Tibial artery (tissue), 4 donors: ENCODE measurements around the gene ATF4.

ENCODE experiments used
- DNase-seq, 2 donors: peaks; one replicate each; pipeline ENCODE4 v3.0.0-alpha.2; 2019
- H3K27ac ChIP-seq, 2 donors: fragments of 200-600 bp; sonication (generic) in 1 of 2; 1 replicate in 1 of 2; 2 replicates in 1 of 2; pipeline ENCODE4 v1.5.1; 2018 to 2019; ENCODE audit warnings: mild to moderate bottlenecking in 1 of 2
- H3K27me3 ChIP-seq, 2 donors: fragments of 200-600 bp; sonication (generic) in 1 of 2; one replicate each; pipeline versions ENCODE4 v1.5.1 to v1.6.0; 2016 to 2019
- H3K36me3 ChIP-seq, 3 donors: fragments of 200-600 bp; sonication (generic) in 2 of 3; one replicate each; pipeline ENCODE4 v1.5.1; 2016 to 2019; ENCODE audit warnings: mild to moderate bottlenecking in 2 of 3
- H3K4me1 ChIP-seq, 4 donors: fragments of 200-600 bp; sonication (generic) in 2 of 4; 1 replicate in 3 of 4; 2 replicates in 1 of 4; pipeline ENCODE4 v1.5.1; 2016 to 2019
- H3K4me3 ChIP-seq, 2 donors: fragments of 200-600 bp; sonication (generic) in 1 of 2; 1 replicate in 1 of 2; 2 replicates in 1 of 2; pipeline ENCODE4 v1.5.1; 2018 to 2019; ENCODE audit warnings: mild to moderate bottlenecking in 2 of 2
- H3K9me3 ChIP-seq, 3 donors: fragments of 200-600 bp; sonication (generic) in 1 of 3; one replicate each; pipeline ENCODE4 v1.5.1; 2016 to 2019
- CTCF ChIP-seq, 2 experiments: fragments of 200-600 bp in 1 of 2; fragments of 450-650 bp in 1 of 2; IDR thresholded peaks; one replicate each; pipeline ENCODE4 v1.5.1; 2017 to 2019; ENCODE audit warnings: antibody characterized with exemption in 2 of 2, mild to moderate bottlenecking in 1 of 2, moderate library complexity in 1 of 2
- intact Hi-C: fragments of 100-400 bp; cut with DNase I; formaldehyde crosslinking; loops from one replicate; pipeline ENCODE4 v1.15.0; 2023; ENCODE audit warnings: low total_unique reads

The ATF4 gene

GRCh38 chr22:39570665-39571064, 50.3 kb downstream of the ATF4 start, which contains the start of gene CACNA1I:
Gene CACNA1I (plus strand): TSS chr22:39570753. CDS start chr22:39570753, 0 bp downstream.
- no peak within 1 kb of the TSS for H3K4me3 ChIP-seq
- no peak for TF ChIP-seq CTCF (IDR thresholded peaks at IDR 0.05)
- H3K4me1 ChIP-seq: no peaks in the 10 kb centered on the region
- no peak for DNase-seq
- no peak within 1 kb of the TSS for H3K27ac ChIP-seq
- intact Hi-C loops: no loop called here
- H3K9me3 ChIP-seq: no peaks in the 10 kb centered on the region
- peaks cover 0 to 27% of the 10 kb centered on the region in 2 donors for H3K27me3 ChIP-seq
- H3K36me3 ChIP-seq: no peaks in the 10 kb centered on the region

- Histone ChIP-seq H3K4me3 (no peak overlapping the region), H3K9me3 (no peaks in the 10 kb centered on the region), H3K4me1 (no peaks in the 10 kb centered on the region), H3K27ac (no peak overlapping the region), H3K36me3 (no peaks in the 10 kb centered on the region), H3K27me3 (peaks cover 0 to 32% of the 10 kb centered on the region in 2 donors)
- no peak for DNase-seq
- intact Hi-C loops: no loop called here
- no peak for TF ChIP-seq CTCF (IDR thresholded peaks at IDR 0.05)
These were observed 51.2 kb downstream of the ATF4 start for GRCh38 chr22:39571538-39571937.
